IMR-90 (cell line): ENCODE measurements around the gene SHISAL1. TPM values are rescaled to one million over a fixed set of nuclear protein-coding genes. Genes with fewer than 3 reads are reported as not detected.
"Not testable (repeated sequence)": the region's sequence is repeated elsewhere in the genome, so short reads cannot be mapped to it uniquely, and the experiment has no call there.

ENCODE experiments used
- ATAC-seq: fragments of 200-7000 bp; cut with Tn5 transposase; 2 replicates; pipeline ENCODE4 v1.9.1; 2020; ENCODE audit warnings: low read depth, mild to moderate bottlenecking, moderate library complexity
- BruUV-seq: library from RNA; stranded (reverse); fragments of 400-500 nt; replicated peaks from 2 replicates; lab custom pipeline; 2021; lab: Mats Ljungman, UMichigan
- CTCF ChIA-PET: fragments of 300-600 bp; formaldehyde crosslinking; extraction: SDS; loops from one replicate; lab custom pipeline; 2021; ENCODE audit warnings: antibody characterized with exemption; lab: Yijun Ruan, JAX
- POLR2A ChIA-PET: fragments of 300-600 bp; sonication (Branson Sonifier 250); formaldehyde crosslinking; loops from one replicate; lab custom pipeline; 2022; ENCODE audit warnings: antibody characterized with exemption; ENCODE audit not compliant: unreplicated experiment; lab: Charles Lee
- DNase-seq: peaks from one replicate; pipeline ENCODE4 v3.0.0; 2013
- H2AFZ ChIP-seq: replicated peaks from 2 replicates; pipeline ENCODE3; 2013; ENCODE audit warnings: low read length, mild to moderate bottlenecking; ENCODE audit not compliant: poor library complexity
- H2AK5ac ChIP-seq: 2 replicates; pipeline ENCODE4 v1.6.1; 2013; ENCODE audit warnings: low read depth, low read length, inconsistent platforms
- H2AK9ac ChIP-seq: replicated peaks from 2 replicates; pipeline ENCODE3; 2013; ENCODE audit warnings: mild to moderate bottlenecking, low read depth, low read length, moderate library complexity; ENCODE audit not compliant: poor library complexity
- H2BK120ac ChIP-seq: 2 replicates; pipeline ENCODE4 v1.6.1; 2013; ENCODE audit warnings: low read depth, low read length, inconsistent platforms
- H2BK15ac ChIP-seq: 3 replicates; pipeline ENCODE4 v1.6.1; 2013; ENCODE audit warnings: low read depth, low read length, inconsistent platforms
- H2BK20ac ChIP-seq: 2 replicates; pipeline ENCODE4 v1.6.1; 2013; ENCODE audit warnings: low read depth, mild to moderate bottlenecking, inconsistent platforms, low read length, moderate library complexity
- H2BK5ac ChIP-seq: 2 replicates; pipeline ENCODE4 v1.6.1; 2013; ENCODE audit warnings: mild to moderate bottlenecking, low read depth, low read length, inconsistent platforms; ENCODE audit not compliant: poor library complexity, severe bottlenecking
- H3K14ac ChIP-seq: replicated peaks from 2 replicates; pipeline ENCODE4 v1.6.1; 2013; ENCODE audit warnings: low read depth, low read length, inconsistent platforms
- H3K18ac ChIP-seq: 2 replicates; pipeline ENCODE4 v1.6.1; 2013; ENCODE audit warnings: low read depth, low read length, control low read depth
- H3K23ac ChIP-seq: 2 replicates; pipeline ENCODE4 v1.6.1; 2013; ENCODE audit warnings: low read depth, low read length, inconsistent platforms
- H3K27ac ChIP-seq: 2 replicates; pipeline ENCODE4 v1.5.1; 2013; ENCODE audit warnings: mild to moderate bottlenecking, control low read depth, low read length; ENCODE audit not compliant: insufficient read depth
- H3K27me3 ChIP-seq: 2 replicates; pipeline ENCODE4 v1.6.1; 2013; ENCODE audit warnings: low read length; ENCODE audit not compliant: control insufficient read depth, insufficient read depth
- H3K36me3 ChIP-seq: 2 replicates; pipeline ENCODE4 v1.6.1; 2013; ENCODE audit warnings: low read length, mixed read lengths; ENCODE audit not compliant: control insufficient read depth, insufficient read depth
- H3K4ac ChIP-seq: 2 replicates; pipeline ENCODE4 v1.6.1; 2013; ENCODE audit warnings: low read depth, low read length, inconsistent platforms
- H3K4me1 ChIP-seq: 2 replicates; pipeline ENCODE4 v1.6.1; 2013; ENCODE audit warnings: low read length, mixed read lengths; ENCODE audit not compliant: control insufficient read depth, insufficient read depth
- H3K4me2 ChIP-seq: 2 replicates; pipeline ENCODE4 v1.6.1; 2013; ENCODE audit warnings: low read depth, mild to moderate bottlenecking, control low read depth, low read length, moderate library complexity
- H3K4me3 ChIP-seq: 2 replicates; pipeline ENCODE4 v1.5.1; 2013; ENCODE audit warnings: low read depth, mild to moderate bottlenecking, control low read depth, low read length, moderate library complexity; ENCODE audit not compliant: insufficient read depth
- H3K56ac ChIP-seq: 2 replicates; pipeline ENCODE4 v1.6.1; 2013; ENCODE audit warnings: low read length, inconsistent platforms; ENCODE audit not compliant: insufficient read depth; ENCODE audit errors: extremely low read depth
- H3K79me1 ChIP-seq, 2 experiments: 2 replicates each; pipeline ENCODE4 v1.6.1; 2013; ENCODE audit warnings: low read length in 2 of 2, inconsistent platforms in 1 of 2, low read depth in 1 of 2
- H3K9ac ChIP-seq: 2 replicates; pipeline ENCODE4 v1.6.1; 2013; ENCODE audit warnings: low read depth, low read length, control low read depth
- H3K9me1 ChIP-seq: 2 replicates; pipeline ENCODE4 v1.6.1; 2013; ENCODE audit warnings: low read length, inconsistent platforms; ENCODE audit not compliant: insufficient read depth
- H3K9me3 ChIP-seq: 2 replicates; pipeline ENCODE4 v1.6.1; 2013; ENCODE audit warnings: low read length; ENCODE audit not compliant: control insufficient read depth, insufficient read depth
- H4K20me1 ChIP-seq: 2 replicates; pipeline ENCODE4 v1.6.1; 2013; ENCODE audit warnings: low read length, inconsistent platforms; ENCODE audit not compliant: insufficient read depth
- H4K5ac ChIP-seq: 2 replicates; pipeline ENCODE4 v1.6.1; 2013; ENCODE audit warnings: mild to moderate bottlenecking, low read depth, low read length, control low read depth
- H4K8ac ChIP-seq, 2 experiments: 2 replicates each; pipeline ENCODE4 v1.6.1; 2013; ENCODE audit warnings: low read depth in 2 of 2, low read length in 2 of 2, control low read depth in 1 of 2, inconsistent platforms in 1 of 2
- H4K91ac ChIP-seq: 2 replicates; pipeline ENCODE4 v1.6.1; 2013; ENCODE audit warnings: low read depth, low read length, inconsistent platforms; ENCODE audit not compliant: insufficient read depth
- MAZ ChIP-seq: IDR thresholded peaks from 2 replicates; pipeline ENCODE4 v1.6.1; 2012; ENCODE audit warnings: low read depth, mild to moderate bottlenecking, low read length, improper control_type of control experiment, moderate library complexity, borderline replicate concordance
- RCOR1 ChIP-seq: IDR thresholded peaks from 2 replicates; pipeline ENCODE4 v1.6.1; 2012; ENCODE audit warnings: mild to moderate bottlenecking, low read length, improper control_type of control experiment; ENCODE audit not compliant: insufficient replicate concordance
- WGBS, 2 experiments: methylation state at CpG; one replicate each; pipeline versions ENCODE4 v1.1.5 to v1.1.7; 2013; ENCODE audit warnings: missing lambda C conversion rate in 2 of 2; ENCODE audit not compliant: insufficient read length in 1 of 2; ENCODE audit errors: extremely low coverage in 2 of 2; 5-methylcytosine and 5-hydroxymethylcytosine counted together
- dilution Hi-C: fragments of 300-500 bp; cut with HindIII; formaldehyde crosslinking; loops from one replicate; pipeline ENCODE4 v1.14.3; 2018; ENCODE audit warnings: low sequenced_read_pairs; ENCODE audit not compliant: unreplicated experiment
- in situ Hi-C: fragments of 300-500 bp; cut with MboI; formaldehyde crosslinking; loops from 3 replicates; pipeline ENCODE4 v1.14.3; 2019; ENCODE audit warnings: low sequenced_read_pairs, inconsistent platforms, mixed read lengths
- intact Hi-C: fragments of 100-400 bp; cut with micrococcal nuclease; formaldehyde crosslinking; loops from 2 replicates; pipeline ENCODE4 v1.10.0; 2022
- polyA plus RNA-seq, 3 experiments: library from polyadenylated mRNA; depleted of rRNA; stranded (reverse); fragments of >200 nt; gene quantifications; 2 replicates each; pipeline ENCODE4 v1.2.3, GENCODE V29; 2012; ENCODE audit warnings: low replicate concordance in 1 of 3
- total RNA-seq: library from RNA; depleted of rRNA; stranded (reverse); fragments of >200 nt; gene quantifications from 2 replicates; pipeline ENCODE4 v1.2.3, GENCODE V29; 2012

Gene SHISAL1
- total and polyA plus RNA-seq, 2 of the 4 experiments (the other 2 are of a cell fraction): 1.0 to 1.4 TPM

- no peaks in the 10 kb centered on the region for H3K79me1 ChIP-seq
- no peak overlapping the region for H4K8ac ChIP-seq
- ChIA-PET POLR2A (no interaction called here), CTCF (no interaction called here)
- ATAC-seq: no peak
- no peak overlapping the region for H3K14ac ChIP-seq
- H4K91ac ChIP-seq: no peak overlapping the region
- no peaks in the 10 kb centered on the region; the same call in none of the 2 replicates for H3K27me3 ChIP-seq
- TF ChIP-seq MAZ (no peak), RCOR1 (no peak)
- no peaks in the 10 kb centered on the region for H3K36me3 ChIP-seq
- no peak overlapping the region for H3K4ac ChIP-seq
- no peak overlapping the region for H3K27ac ChIP-seq
- H3K4me2 ChIP-seq: no peak overlapping the region
- no peak overlapping the region for H3K18ac ChIP-seq
- H2BK120ac ChIP-seq: no peak overlapping the region
- no peaks in the 10 kb centered on the region for H3K9me3 ChIP-seq
- H4K5ac ChIP-seq: no peak overlapping the region
- no peak overlapping the region for H2BK5ac ChIP-seq
- in situ Hi-C loops (no loop called here), intact Hi-C loops (no loop called here), dilution Hi-C loops (no loop called here)
- H4K20me1 ChIP-seq: no peaks in the 10 kb centered on the region
- H3K56ac ChIP-seq: no peak overlapping the region
- no peak overlapping the region for H2AFZ ChIP-seq
- no peak overlapping the region for H2AK9ac ChIP-seq
- no peak overlapping the region for H3K23ac ChIP-seq
- no peak overlapping the region for H2BK15ac ChIP-seq
- H2BK20ac ChIP-seq: no peak overlapping the region
- no peaks in the 10 kb centered on the region for H3K4me1 ChIP-seq
- no peak overlapping the region for H2AK5ac ChIP-seq
- no TSS peak for BruUV-seq
- DNase-seq: no peak
- no peaks in the 10 kb centered on the region for H3K9me1 ChIP-seq
- no peak overlapping the region for H3K4me3 ChIP-seq
- no peak overlapping the region for H3K9ac ChIP-seq
Measured at GRCh38 chr22:44237290-44237689, 75.5 kb downstream of the SHISAL1 start.

GRCh38 chr22:44234372-44234771, 78.4 kb downstream of the SHISAL1 start:
- DNase-seq, H4K20me1 ChIP-seq, H2AK9ac ChIP-seq, H3K36me3 ChIP-seq, H3K27me3 ChIP-seq, in situ Hi-C loops, H2AFZ ChIP-seq, H3K4me1 ChIP-seq, H3K9me3 ChIP-seq, H3K14ac ChIP-seq, H2BK20ac ChIP-seq, BruUV-seq, H4K5ac ChIP-seq, H3K9ac ChIP-seq, H3K56ac ChIP-seq, H4K8ac ChIP-seq, ATAC-seq, H3K18ac ChIP-seq, H2AK5ac ChIP-seq, POLR2A ChIA-PET, H3K27ac ChIP-seq, H2BK15ac ChIP-seq, H3K4me3 ChIP-seq, H3K79me1 ChIP-seq, H3K4ac ChIP-seq, H4K91ac ChIP-seq, H2BK5ac ChIP-seq, dilution Hi-C loops, H3K23ac ChIP-seq, H3K4me2 ChIP-seq, intact Hi-C loops, H2BK120ac ChIP-seq, H3K9me1 ChIP-seq: not testable (repeated sequence)
- CTCF ChIA-PET: interaction anchor here (0.7 kb wide), 1 partner anchor 241 kb away, joined by 6 read pairs; no protein-coding TSS in a partner anchor
- WGBS, 2 experiments: no CpG with 5 or more reads among the region's 12 CpGs
